Measurements from ENCODE around the gene PRPF6. TPM values are rescaled to one million over a fixed set of nuclear protein-coding genes. Genes with fewer than 3 reads are reported as not detected.

Gene PRPF6
- total and polyA plus RNA-seq, 2 of the 13 experiments (the other 11 are each of a cell fraction or from before 2014, with no cell fraction given): 63.7 to 101 TPM

DNA sequence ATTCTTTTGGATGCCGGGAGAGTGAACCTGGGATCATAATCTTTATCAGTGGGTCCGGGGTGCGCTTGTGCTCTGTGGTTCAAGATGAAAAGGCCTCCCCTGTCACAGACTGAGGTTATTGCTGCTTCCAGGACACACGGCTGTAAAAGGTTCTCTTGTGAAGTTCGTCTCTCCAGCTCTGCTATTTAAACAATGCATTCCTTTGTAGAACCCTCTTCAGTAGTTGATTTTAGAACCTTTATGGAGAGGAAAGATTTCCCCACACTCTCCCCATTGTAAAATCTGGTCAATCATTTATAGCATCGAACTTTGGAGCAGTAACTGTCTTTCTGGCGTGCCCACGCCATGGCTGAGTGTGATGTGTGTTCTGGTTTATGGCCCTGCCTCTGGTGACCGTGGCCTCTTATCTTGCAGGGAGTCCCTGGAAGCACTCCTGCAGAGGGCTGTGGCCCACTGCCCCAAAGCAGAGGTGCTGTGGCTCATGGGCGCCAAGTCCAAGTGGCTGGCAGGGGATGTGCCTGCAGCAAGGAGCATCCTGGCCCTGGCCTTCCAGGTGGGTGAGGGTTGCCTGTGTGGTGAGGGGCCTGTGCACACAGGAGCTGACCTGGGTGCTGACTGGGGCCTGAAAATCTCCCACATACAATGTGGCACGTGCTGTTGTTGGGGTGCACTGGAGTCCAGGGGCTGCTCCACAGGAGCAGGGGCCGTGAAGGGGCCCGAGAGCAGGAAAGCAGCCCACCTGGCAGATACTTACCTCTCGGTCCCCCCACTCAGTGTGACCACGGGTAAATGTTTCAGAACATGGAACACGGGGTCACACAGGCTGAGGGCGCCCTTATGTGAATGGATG lies 43.4 kb downstream of the PRPF6 start (continued):
- TF ChIP-seq TBX2 (CRISPR knock-in tag; IDR thresholded peaks at IDR 0.05; ENCODE audit: borderline replicate concordance) (peak; percentile 93), ZNF703 (CRISPR knock-in tag; IDR thresholded peaks at IDR 0.05; ENCODE audit: borderline replicate concordance) (no peak), XRCC5 (optimal IDR thresholded peaks at IDR 0.05; ENCODE audit: low read length) (peak; percentile 91), GATAD1 (CRISPR knock-in tag; IDR thresholded peaks at IDR 0.05) (peak; percentile 27), HMGXB4 (CRISPR knock-in tag; IDR thresholded peaks at IDR 0.05; ENCODE audit: borderline replicate concordance in 1 of 2, low read depth in 1 of 2) (peak in 1 of 2 experiments; percentile 62; a peak in 2 of 4 replicates), FIP1L1 (IDR thresholded peaks at IDR 0.05; ENCODE audit: borderline replicate concordance, insufficient read depth, low read depth, low read length) (peak; percentile 44; the same call in 1 of the 2 replicates), KDM3A (CRISPR knock-in tag; IDR thresholded peaks at IDR 0.05; ENCODE audit: low read depth) (no peak; the same call in 1 of the 2 replicates), HNF4G (IDR thresholded peaks at IDR 0.05; ENCODE audit: borderline replicate concordance, low read depth, low read length) (peak; percentile 74; the same call in 1 of the 2 replicates), HNF4G (CRISPR knock-in tag; IDR thresholded peaks at IDR 0.05; ENCODE audit: borderline replicate concordance, low read depth) (0 out of 2 replicates have a peak, but pooled peaks have one; percentile 14), FOXA1 (IDR thresholded peaks at IDR 0.05) (0 out of 2 replicates have a peak, but pooled peaks have one; percentile 7), FOXA1 (CRISPR knock-in tag; IDR thresholded peaks at IDR 0.05) (no peak), SNAPC2 (CRISPR knock-in tag; IDR thresholded peaks at IDR 0.05) (peak; percentile 81), KAT8 (CRISPR knock-in tag; IDR thresholded peaks at IDR 0.05) (peak; percentile 76; the same call in 1 of the 2 replicates), ZNF543 (CRISPR knock-in tag; IDR thresholded peaks at IDR 0.05) (no peak; the same call in 1 of the 2 replicates), TEAD3 (CRISPR knock-in tag; optimal IDR thresholded peaks at IDR 0.05; ENCODE audit: borderline replicate concordance) (peak; percentile 89), SAFB2 (CRISPR knock-in tag; IDR thresholded peaks at IDR 0.05; ENCODE audit: borderline replicate concordance, low read depth) (peak; percentile 93), ZNF850 (CRISPR knock-in tag; conservative IDR thresholded peaks at IDR 0.05) (no peak), ZSCAN9 (CRISPR knock-in tag; IDR thresholded peaks at IDR 0.05; ENCODE audit: borderline replicate concordance) (no peak), PAXIP1 (CRISPR knock-in tag; conservative IDR thresholded peaks at IDR 0.05) (peak; percentile 97)
- TF ChIP-seq, protein P1, sequence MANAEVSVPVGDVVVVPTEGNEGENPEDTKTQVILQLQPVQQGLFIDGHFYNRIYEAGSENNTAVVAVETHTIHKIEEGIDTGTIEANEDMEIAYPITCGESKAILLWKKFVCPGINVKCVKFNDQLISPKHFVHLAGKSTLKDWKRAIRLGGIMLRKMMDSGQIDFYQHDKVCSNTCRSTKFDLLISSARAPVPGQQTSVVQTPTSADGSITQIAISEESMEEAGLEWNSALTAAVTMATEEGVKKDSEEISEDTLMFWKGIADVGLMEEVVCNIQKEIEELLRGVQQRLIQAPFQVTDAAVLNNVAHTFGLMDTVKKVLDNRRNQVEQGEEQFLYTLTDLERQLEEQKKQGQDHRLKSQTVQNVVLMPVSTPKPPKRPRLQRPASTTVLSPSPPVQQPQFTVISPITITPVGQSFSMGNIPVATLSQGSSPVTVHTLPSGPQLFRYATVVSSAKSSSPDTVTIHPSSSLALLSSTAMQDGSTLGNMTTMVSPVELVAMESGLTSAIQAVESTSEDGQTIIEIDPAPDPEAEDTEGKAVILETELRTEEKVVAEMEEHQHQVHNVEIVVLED (CRISPR knock-in tag; IDR thresholded peaks at IDR 0.05; ENCODE audit: borderline replicate concordance): peak; percentile 77; the same call in 1 of the 2 replicates
- TF ChIP-seq, protein P2, sequence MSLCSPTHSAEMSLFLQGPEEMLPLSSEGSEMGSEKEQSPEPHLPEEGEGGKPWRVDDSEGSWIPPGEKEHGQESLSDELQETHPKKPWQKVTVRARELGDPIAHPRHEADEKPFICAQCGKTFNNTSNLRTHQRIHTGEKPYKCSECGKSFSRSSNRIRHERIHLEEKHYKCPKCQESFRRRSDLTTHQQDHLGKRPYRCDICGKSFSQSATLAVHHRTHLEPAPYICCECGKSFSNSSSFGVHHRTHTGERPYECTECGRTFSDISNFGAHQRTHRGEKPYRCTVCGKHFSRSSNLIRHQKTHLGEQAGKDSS (CRISPR knock-in tag; IDR thresholded peaks at IDR 0.05; ENCODE audit: borderline replicate concordance, low read depth): peak; percentile 87

All from HepG2 (cell line).